HEK293 (cell line): ENCODE data around the gene CDC27.

ENCODE experiments used
- CTCF ChIA-PET: fragments of 350-600 bp; formaldehyde crosslinking; extraction: SDS; loops from one replicate; lab custom pipeline; 2021; ENCODE audit warnings: antibody characterized with exemption; lab: Yijun Ruan, JAX
- POLR2A ChIA-PET: fragments of 300-600 bp; formaldehyde crosslinking; extraction: SDS; loops from one replicate; lab custom pipeline; 2020; ENCODE audit warnings: antibody characterized with exemption, inconsistent platforms; lab: Yijun Ruan, JAX
- H3K27ac ChIP-seq: fragments of 200-500 bp; sonication (Bioruptor generic); 2 replicates; pipeline ENCODE4 v1.5.1; 2014; ENCODE audit warnings: low read depth, low read length, control low read depth, inconsistent platforms; ENCODE audit errors: extremely low read depth
- H3K36me3 ChIP-seq, 2 experiments: fragments of 200-500 bp in 1 of 2; sonication (Bioruptor generic) in 1 of 2; 1 replicate in 1 of 2; 2 replicates in 1 of 2; pipeline ENCODE4 v1.5.1; 2014 to 2017; ENCODE audit warnings: inconsistent platforms in 2 of 2, low read length in 2 of 2; ENCODE audit not compliant: control insufficient read depth in 2 of 2, insufficient read depth in 1 of 2
- H3K4me1 ChIP-seq: fragments of 200-500 bp; sonication (Bioruptor generic); 2 replicates; pipeline ENCODE4 v1.5.1; 2014; ENCODE audit warnings: mild to moderate bottlenecking, low read length, inconsistent platforms; ENCODE audit not compliant: control insufficient read depth, insufficient read depth
- H3K4me3 ChIP-seq: 2 replicates; pipeline ENCODE4 v1.5.1; 2011; ENCODE audit warnings: low read depth, mild to moderate bottlenecking, control low read depth, low read length, moderate library complexity
- H3K9me3 ChIP-seq: fragments of 200-500 bp; sonication (Bioruptor generic); 2 replicates; pipeline ENCODE4 v1.5.1; 2014; ENCODE audit warnings: low read depth, low read length, inconsistent platforms; ENCODE audit not compliant: control insufficient read depth, insufficient read depth
- GLIS2 ChIP-seq: fragments of 450-650 bp; formaldehyde crosslinking; IDR thresholded peaks from 2 replicates; pipeline ENCODE4 v1.5.1; 2016; ENCODE audit warnings: missing biosample characterization, missing genetic modification characterization
- KLF16 ChIP-seq: fragments of 450-650 bp; formaldehyde crosslinking; IDR thresholded peaks from 2 replicates; pipeline ENCODE4 v1.5.1; 2017; ENCODE audit warnings: missing biosample characterization, missing genetic modification characterization
- PRDM10 ChIP-seq: fragments of 450-650 bp; formaldehyde crosslinking; IDR thresholded peaks from 2 replicates; pipeline ENCODE4 v1.5.1; 2016; ENCODE audit warnings: missing biosample characterization, missing genetic modification characterization
- PRDM4 ChIP-seq: fragments of 450-650 bp; formaldehyde crosslinking; IDR thresholded peaks from 2 replicates; pipeline ENCODE4 v1.5.1; 2017; ENCODE audit warnings: missing biosample characterization, missing genetic modification characterization
- RBAK ChIP-seq: fragments of 450-650 bp; formaldehyde crosslinking; IDR thresholded peaks from 2 replicates; pipeline ENCODE4 v1.5.1; 2016; ENCODE audit warnings: missing biosample characterization, missing genetic modification characterization
- TRIM28 ChIP-seq: IDR thresholded peaks from 2 replicates; pipeline ENCODE4 v1.6.1; 2011; ENCODE audit warnings: low read length, control low read depth, borderline replicate concordance
- ZBTB49 ChIP-seq: fragments of 450-650 bp; formaldehyde crosslinking; IDR thresholded peaks from 2 replicates; pipeline ENCODE4 v1.5.1; 2016; ENCODE audit warnings: missing biosample characterization, missing genetic modification characterization, low read depth
- ZFP37 ChIP-seq: fragments of 450-650 bp; formaldehyde crosslinking; IDR thresholded peaks from 2 replicates; pipeline ENCODE4 v1.5.1; 2016; ENCODE audit warnings: missing biosample characterization, missing genetic modification characterization
- ZNF133 ChIP-seq: fragments of 450-650 bp; formaldehyde crosslinking; IDR thresholded peaks from 2 replicates; pipeline ENCODE4 v1.5.1; 2016; ENCODE audit warnings: missing biosample characterization, missing genetic modification characterization
- ZNF140 ChIP-seq: fragments of 450-650 bp; formaldehyde crosslinking; IDR thresholded peaks from 2 replicates; pipeline ENCODE4 v1.5.1; 2016; ENCODE audit warnings: missing biosample characterization, missing genetic modification characterization
- ZNF223 ChIP-seq: fragments of 450-650 bp; formaldehyde crosslinking; IDR thresholded peaks from 2 replicates; pipeline ENCODE4 v1.5.1; 2016; ENCODE audit warnings: missing biosample characterization, missing genetic modification characterization
- ZNF239 ChIP-seq: fragments of 450-650 bp; formaldehyde crosslinking; IDR thresholded peaks from 2 replicates; pipeline ENCODE4 v1.5.1; 2016; ENCODE audit warnings: missing biosample characterization, missing genetic modification characterization
- ZNF274 ChIP-seq, 2 experiments: fragments of 200-500 bp in 1 of 2; fragments of 450-650 bp in 1 of 2; sonication (Bioruptor generic) in 1 of 2; formaldehyde crosslinking in 1 of 2; IDR thresholded peaks; 2 replicates each; pipeline versions ENCODE4 v1.5.1 to v1.6.1; 2014 to 2016; ENCODE audit warnings: borderline replicate concordance in 1 of 2, inconsistent platforms in 1 of 2, low read length in 1 of 2, missing biosample characterization in 1 of 2, missing genetic modification characterization in 1 of 2
- ZNF394 ChIP-seq: fragments of 450-650 bp; formaldehyde crosslinking; IDR thresholded peaks from 2 replicates; pipeline ENCODE4 v1.5.1; 2016; ENCODE audit warnings: missing biosample characterization, missing genetic modification characterization, mild to moderate bottlenecking, moderate library complexity, borderline replicate concordance
- ZNF426 ChIP-seq: fragments of 450-650 bp; formaldehyde crosslinking; IDR thresholded peaks from 2 replicates; pipeline ENCODE4 v1.5.1; 2017; ENCODE audit warnings: missing biosample characterization, missing genetic modification characterization, mild to moderate bottlenecking, inconsistent platforms, moderate library complexity
- ZNF433 ChIP-seq: fragments of 450-650 bp; formaldehyde crosslinking; IDR thresholded peaks from 2 replicates; pipeline ENCODE4 v1.5.1; 2016; ENCODE audit warnings: missing biosample characterization, missing genetic modification characterization, low read depth
- ZNF501 ChIP-seq: fragments of 450-650 bp; formaldehyde crosslinking; IDR thresholded peaks from 2 replicates; pipeline ENCODE4 v1.5.1; 2016; ENCODE audit warnings: missing biosample characterization, missing genetic modification characterization
- ZNF510 ChIP-seq: fragments of 450-650 bp; formaldehyde crosslinking; IDR thresholded peaks from 2 replicates; pipeline ENCODE4 v1.5.1; 2018; ENCODE audit warnings: mild to moderate bottlenecking, missing genetic modification characterization, missing biosample characterization; ENCODE audit not compliant: insufficient replicate concordance
- ZNF514 ChIP-seq: fragments of 450-650 bp; formaldehyde crosslinking; IDR thresholded peaks from 2 replicates; pipeline ENCODE4 v1.5.1; 2016; ENCODE audit warnings: missing biosample characterization, missing genetic modification characterization
- ZNF548 ChIP-seq: fragments of 450-650 bp; formaldehyde crosslinking; IDR thresholded peaks from 2 replicates; pipeline ENCODE4 v1.5.1; 2016; ENCODE audit warnings: missing biosample characterization, missing genetic modification characterization
- ZNF558 ChIP-seq: fragments of 450-650 bp; formaldehyde crosslinking; IDR thresholded peaks from 2 replicates; pipeline ENCODE4 v1.5.1; 2016; ENCODE audit warnings: missing biosample characterization, missing genetic modification characterization
- ZNF623 ChIP-seq: fragments of 450-650 bp; formaldehyde crosslinking; IDR thresholded peaks from 2 replicates; pipeline ENCODE4 v1.5.1; 2016; ENCODE audit warnings: missing biosample characterization, missing genetic modification characterization
- ZNF747 ChIP-seq: fragments of 450-650 bp; formaldehyde crosslinking; IDR thresholded peaks from 2 replicates; pipeline ENCODE4 v1.5.1; 2016; ENCODE audit warnings: missing biosample characterization, missing genetic modification characterization
- ZNF785 ChIP-seq: fragments of 450-650 bp; formaldehyde crosslinking; IDR thresholded peaks from 2 replicates; pipeline ENCODE4 v1.5.1; 2016; ENCODE audit warnings: missing biosample characterization, missing genetic modification characterization

CDC27 gene

GRCh38 chr17:47238321-47239010 lies 49.4 kb upstream of the CDC27 start:
- TF ChIP-seq ZNF274 (IDR thresholded peaks at IDR 0.05; ENCODE audit: low read length) (no peak), ZNF274 (tag by site-specific recombination; IDR thresholded peaks at IDR 0.05; ENCODE audit: borderline replicate concordance) (no peak), ZNF501 (tag by site-specific recombination) (no peak), ZNF133 (tag by site-specific recombination) (no peak), PRDM4 (no peak), ZNF558 (tag by site-specific recombination) (no peak), TRIM28 (no peak), ZNF747 (tag by site-specific recombination) (no peak), ZNF548 (tag by site-specific recombination) (no peak), ZNF239 (tag by site-specific recombination) (no peak), ZBTB49 (tag by site-specific recombination) (no peak)
- ChIA-PET CTCF (interaction anchor here (0.5 to 4.4 kb wide), 4 partner anchors 8 to 103 kb away, joined by 3 to 31 read pairs (median 18); no protein-coding TSS in a partner anchor), POLR2A (no interaction called here)

GRCh38 chr17:47237841-47238240 lies 48.7 kb upstream of the CDC27 start:
- TF ChIP-seq ZNF514: no peak
- no peak for TF ChIP-seq RBAK (tag by site-specific recombination)
- TF ChIP-seq ZFP37 (tag by site-specific recombination): no peak
- no peak for TF ChIP-seq ZNF510
- no peak for TF ChIP-seq ZNF558 (tag by site-specific recombination)
- no peak for TF ChIP-seq KLF16
- no peak for TF ChIP-seq GLIS2
- TF ChIP-seq ZNF785 (tag by site-specific recombination): no peak
- no peaks in the 10 kb centered on the region for H3K9me3 ChIP-seq
- no peaks in the 10 kb centered on the region for H3K36me3 ChIP-seq
- H3K27ac ChIP-seq: no peak overlapping the region
- ChIA-PET POLR2A (no interaction called here), CTCF (interaction anchor here (0.5 kb wide), 1 partner anchor 103 kb away, joined by 3 read pairs; no protein-coding TSS in a partner anchor)
- no peak overlapping the region for H3K4me3 ChIP-seq
- peaks cover 11% of the 10 kb centered on the region for H3K4me1 ChIP-seq

More at GRCh38 chr17:47238321-47239010, 49.4 kb upstream of the CDC27 start:
- no peaks in the 10 kb centered on the region for H3K9me3 ChIP-seq
- H3K36me3 ChIP-seq: no peaks in the 10 kb centered on the region
- H3K27ac ChIP-seq: no peak overlapping the region
- H3K4me1 ChIP-seq: peaks cover 11% of the 10 kb centered on the region
- H3K4me3 ChIP-seq: no peak overlapping the region

DNA sequence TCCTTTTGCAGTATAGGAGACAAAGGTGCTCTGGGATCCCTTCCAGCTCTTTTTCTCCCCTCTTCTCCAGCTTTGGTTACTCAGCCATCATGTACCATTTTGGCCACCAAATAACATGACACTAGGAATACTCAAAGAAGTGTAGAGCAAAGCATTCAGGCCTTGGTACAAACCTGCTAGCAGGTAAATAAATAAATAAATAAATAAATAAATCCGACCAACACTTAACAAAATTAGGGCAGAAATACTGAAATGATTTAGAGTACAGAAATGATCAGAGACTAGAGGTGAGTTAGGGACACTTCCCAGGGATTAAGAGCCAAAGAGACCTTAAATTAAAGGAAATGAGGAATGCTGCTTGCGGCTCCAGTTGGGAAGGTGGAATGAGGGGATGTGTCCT lies 46.8 kb upstream of the CDC27 start:
- ChIA-PET POLR2A (no interaction called here), CTCF (interaction anchor here (8.6 kb wide), 1 partner anchor 80 kb away, joined by 164 read pairs; no protein-coding TSS in a partner anchor)
- Histone ChIP-seq H3K4me1 (peaks cover 11% of the 10 kb centered on the region), H3K9me3 (no peaks in the 10 kb centered on the region), H3K4me3 (no peak overlapping the region), H3K36me3 (no peaks in the 10 kb centered on the region), H3K27ac (no peak overlapping the region)
- TF ChIP-seq ZNF223 (no peak), ZNF426 (tag by site-specific recombination) (peak; percentile 33), PRDM10 (tag by site-specific recombination) (no peak), ZNF623 (0 out of 2 replicates have a peak, but pooled peaks have one; percentile 41), ZNF433 (0 out of 2 replicates have a peak, but pooled peaks have one; percentile 47), ZNF394 (tag by site-specific recombination) (peak; percentile 39; the same call in 1 of the 2 replicates), ZNF140 (tag by site-specific recombination) (peak; percentile 15; the same call in 1 of the 2 replicates)
